Natural killer cell (primary cell): Measurements from ENCODE around the gene MOB4. TPM values are rescaled to one million over a fixed set of nuclear protein-coding genes. Genes with fewer than 3 reads are reported as not detected.
"Not testable (repeated sequence)": the region's sequence is repeated elsewhere in the genome, so short reads cannot be mapped to it uniquely, and the experiment has no call there.

Experiments used
- ATAC-seq, 3 donors: fragments of 150-1000 bp in 2 of 3; fragments of 200-7000 bp in 1 of 3; cut with Tn5 transposase; 1 replicate in 1 of 3; 2 replicates in 2 of 3; pipeline ENCODE4 v1.10.0; 2021; ENCODE audit warnings: mild to moderate bottlenecking in 2 of 3, moderate library complexity in 2 of 3
- DNase-seq, 2 donors: peaks; one replicate each; pipeline versions ENCODE4 v3.0.0 to v3.0.0-alpha.2; 2013 to 2021; ENCODE audit warnings: mixed read lengths in 1 of 2
- H3K27ac ChIP-seq: one replicate; pipeline ENCODE4 v1.5.1; 2013; ENCODE audit warnings: mild to moderate bottlenecking, low read length
- H3K27me3 ChIP-seq: one replicate; pipeline ENCODE4 v1.6.1; 2013; ENCODE audit warnings: low read length; ENCODE audit not compliant: control insufficient read depth, insufficient read depth
- H3K36me3 ChIP-seq: one replicate; pipeline ENCODE4 v1.6.1; 2013; ENCODE audit warnings: low read length; ENCODE audit not compliant: control insufficient read depth, insufficient read depth
- H3K4me1 ChIP-seq: one replicate; pipeline ENCODE4 v1.6.1; 2013; ENCODE audit warnings: low read length; ENCODE audit not compliant: control insufficient read depth, insufficient read depth
- H3K4me3 ChIP-seq: one replicate; pipeline ENCODE4 v1.5.1; 2013; ENCODE audit warnings: low read length
- H3K9me3 ChIP-seq: one replicate; pipeline ENCODE4 v1.6.1; 2013; ENCODE audit warnings: low read length; ENCODE audit not compliant: control insufficient read depth, insufficient read depth
- H3K27ac Mint-ChIP-seq, 2 donors: one replicate each; pipeline ENCODE4 v1.8.0; 2022; ENCODE audit warnings: mild to moderate bottlenecking in 2 of 2, mixed read lengths in 2 of 2, moderate library complexity in 1 of 2
- H3K27me3 Mint-ChIP-seq, 2 donors: one replicate each; pipeline ENCODE4 v1.8.0; 2022; ENCODE audit warnings: low read depth in 2 of 2, mixed read lengths in 2 of 2
- H3K36me3 Mint-ChIP-seq: one replicate; pipeline ENCODE4 v1.8.0; 2022; ENCODE audit warnings: mixed read lengths
- H3K4me1 Mint-ChIP-seq, 2 donors: one replicate each; pipeline ENCODE4 v1.8.0; 2022; ENCODE audit warnings: mixed read lengths in 2 of 2
- H3K4me3 Mint-ChIP-seq: one replicate; pipeline ENCODE4 v1.8.0; 2022; ENCODE audit warnings: mild to moderate bottlenecking, moderate library complexity, mixed read lengths
- H3K9me3 Mint-ChIP-seq, 2 donors: one replicate each; pipeline ENCODE4 v1.8.0; 2022; ENCODE audit warnings: mixed read lengths in 2 of 2
- WGBS: methylation state at CpG from one replicate; pipeline ENCODE4 v1.1.7; 2013; ENCODE audit warnings: missing lambda C conversion rate; ENCODE audit not compliant: insufficient coverage; 5-methylcytosine and 5-hydroxymethylcytosine counted together
- intact Hi-C: fragments of 100-400 bp; cut with micrococcal nuclease; formaldehyde crosslinking; loops from one replicate; pipeline ENCODE4 v1.14.2; 2022
- total RNA-seq, 4 donors: library from RNA; stranded (reverse); fragments of 120-200 nt in 1 of 4; gene quantifications; one replicate each; pipeline versions ENCODE4 v1.2.3 to v1.2.4, GENCODE V29; 2013 to 2022
- TF ChIP-seq, protein P1 (sequence below): fragments of 200-600 bp; IDR thresholded peaks from one replicate; pipeline ENCODE4 v1.8.0; 2022; ENCODE audit warnings: antibody characterized with exemption

MOB4 gene
- total RNA-seq, 3 donors from 2014 or later (not counting 1 experiment from before 2014, with no cell fraction given) = 27.1 to 40.0 (median 34.9) TPM

DNA sequence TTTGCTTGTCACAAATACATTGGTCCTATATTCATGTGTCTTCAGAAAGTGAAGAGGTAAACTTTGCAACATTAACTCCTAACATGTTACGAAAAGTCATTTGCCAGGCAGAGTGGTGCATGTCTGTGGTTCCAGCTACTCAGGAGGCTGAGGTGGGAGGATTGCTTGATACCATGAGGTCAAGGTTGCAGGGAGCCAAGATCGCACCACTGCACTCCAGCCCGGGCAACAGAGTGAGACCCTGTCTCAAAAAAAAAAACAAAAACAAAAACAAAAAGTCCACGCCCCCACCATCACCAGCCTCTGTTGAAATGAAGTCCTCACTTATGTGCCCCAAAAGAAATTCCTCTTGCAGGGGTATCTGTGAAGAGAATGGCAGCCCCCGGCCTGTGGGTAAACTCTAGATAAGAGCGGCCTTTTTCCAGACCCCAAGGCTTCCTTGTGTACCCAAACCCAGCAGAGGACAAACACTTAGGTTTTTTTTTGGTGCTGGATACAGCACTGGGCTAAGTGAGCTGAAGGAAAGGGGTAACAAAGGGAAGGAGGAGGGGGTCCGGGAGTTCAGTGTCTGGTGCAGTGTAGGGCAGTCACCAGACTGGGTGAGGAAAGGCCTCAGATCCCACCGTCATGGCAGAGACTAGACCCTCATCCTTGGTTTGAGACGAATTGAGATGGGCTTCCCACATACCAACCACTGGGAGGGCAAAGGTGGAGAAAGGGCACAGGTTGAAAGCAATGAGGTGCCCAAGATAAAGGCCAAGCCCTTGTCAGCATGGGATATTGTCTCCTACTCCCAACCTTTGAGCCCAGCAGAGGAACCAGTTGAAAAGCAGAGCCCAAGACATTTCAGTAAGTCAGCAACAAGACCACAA lies 35.5 kb upstream of the MOB4 start:
- TF ChIP-seq, protein P1, sequence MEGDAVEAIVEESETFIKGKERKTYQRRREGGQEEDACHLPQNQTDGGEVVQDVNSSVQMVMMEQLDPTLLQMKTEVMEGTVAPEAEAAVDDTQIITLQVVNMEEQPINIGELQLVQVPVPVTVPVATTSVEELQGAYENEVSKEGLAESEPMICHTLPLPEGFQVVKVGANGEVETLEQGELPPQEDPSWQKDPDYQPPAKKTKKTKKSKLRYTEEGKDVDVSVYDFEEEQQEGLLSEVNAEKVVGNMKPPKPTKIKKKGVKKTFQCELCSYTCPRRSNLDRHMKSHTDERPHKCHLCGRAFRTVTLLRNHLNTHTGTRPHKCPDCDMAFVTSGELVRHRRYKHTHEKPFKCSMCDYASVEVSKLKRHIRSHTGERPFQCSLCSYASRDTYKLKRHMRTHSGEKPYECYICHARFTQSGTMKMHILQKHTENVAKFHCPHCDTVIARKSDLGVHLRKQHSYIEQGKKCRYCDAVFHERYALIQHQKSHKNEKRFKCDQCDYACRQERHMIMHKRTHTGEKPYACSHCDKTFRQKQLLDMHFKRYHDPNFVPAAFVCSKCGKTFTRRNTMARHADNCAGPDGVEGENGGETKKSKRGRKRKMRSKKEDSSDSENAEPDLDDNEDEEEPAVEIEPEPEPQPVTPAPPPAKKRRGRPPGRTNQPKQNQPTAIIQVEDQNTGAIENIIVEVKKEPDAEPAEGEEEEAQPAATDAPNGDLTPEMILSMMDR = no peak
- H3K4me1 ChIP-seq = no peaks in the 10 kb centered on the region
- H3K4me3 ChIP-seq = no peak overlapping the region
- intact Hi-C loops = no loop called here
- no peaks in the 10 kb centered on the region for H3K27me3 ChIP-seq
- Mint-ChIP-seq H3K27ac (peak overlapping the region in 1 of 2 donors; percentile 8), H3K36me3 (peaks cover 11% of the 10 kb centered on the region), H3K4me1 (peaks cover 0 to 9% of the 10 kb centered on the region in 2 donors), H3K27me3 (no peaks in the 10 kb centered on the region), H3K9me3 (no peaks in the 10 kb centered on the region), H3K4me3 (no peak overlapping the region)
- peak in 1 of 3 donors; percentile 12 for ATAC-seq
- H3K36me3 ChIP-seq = peaks cover 40% of the 10 kb centered on the region
- no peak for DNase-seq
- no peak overlapping the region for H3K27ac ChIP-seq
- 97% methylated on average over 9 of the region's 9 CpGs for WGBS
- peaks cover 8% of the 10 kb centered on the region for H3K9me3 ChIP-seq

DNA sequence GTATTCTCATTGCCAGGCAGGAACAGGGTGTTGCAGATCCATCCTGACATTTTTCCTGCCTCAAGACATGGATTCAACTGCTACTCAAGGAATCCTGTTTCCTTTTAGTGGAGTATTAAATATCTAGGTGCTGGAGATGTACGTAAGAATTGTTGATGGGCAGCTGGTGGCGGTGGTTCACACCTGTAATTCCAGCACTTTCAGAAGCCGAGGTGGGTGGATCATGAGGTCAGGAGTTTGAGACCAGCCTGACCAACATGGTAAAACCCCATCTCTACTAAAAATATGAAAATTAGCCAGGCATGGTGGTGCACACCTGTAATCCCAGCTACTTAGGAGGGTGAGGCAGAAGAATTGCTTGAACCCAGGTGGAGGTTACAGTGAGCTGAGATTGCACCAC lies 31.6 kb upstream of the MOB4 start:
- H3K27me3 Mint-ChIP-seq, ATAC-seq, DNase-seq, H3K4me3 Mint-ChIP-seq, H3K4me1 Mint-ChIP-seq, H3K4me3 ChIP-seq, intact Hi-C loops, H3K36me3 Mint-ChIP-seq, H3K27ac ChIP-seq, H3K27me3 ChIP-seq, H3K9me3 ChIP-seq, H3K4me1 ChIP-seq, H3K9me3 Mint-ChIP-seq: not testable (repeated sequence)
- WGBS = 96% methylated on average over 3 of the region's 3 CpGs
- H3K36me3 ChIP-seq = peaks cover 39% of the 10 kb centered on the region
- peak overlapping the region in 1 of 2 donors; percentile 8 for H3K27ac Mint-ChIP-seq

DNA sequence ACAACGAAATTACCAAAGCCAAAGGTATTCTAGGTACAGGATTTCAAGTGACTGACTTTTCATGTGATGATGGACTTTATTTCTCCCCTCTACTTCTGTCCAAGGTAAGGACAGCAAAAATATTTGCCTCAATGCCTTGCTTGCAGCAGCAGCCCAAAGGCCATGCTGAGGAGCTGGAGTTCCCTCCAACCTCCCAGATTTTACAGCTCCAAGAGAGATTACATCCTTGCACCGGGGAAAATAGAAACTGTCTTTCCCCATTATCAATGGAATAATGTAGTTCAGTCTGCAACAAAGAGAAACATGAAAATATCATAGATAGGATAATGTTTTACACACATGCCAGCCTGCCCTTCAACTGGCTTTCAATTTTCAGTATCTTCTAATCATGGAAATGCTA lies 29.7 kb upstream of the MOB4 start:
- Mint-ChIP-seq H3K27me3 (no peaks in the 10 kb centered on the region), H3K9me3 (no peaks in the 10 kb centered on the region), H3K27ac (peak overlapping the region; percentile 6 to 61), H3K4me1 (no peaks in the 10 kb centered on the region), H3K4me3 (no peak overlapping the region), H3K36me3 (peaks cover 14% of the 10 kb centered on the region)
- H3K27me3 ChIP-seq = no peaks in the 10 kb centered on the region
- no peaks in the 10 kb centered on the region for H3K4me1 ChIP-seq
- TF ChIP-seq, protein P1 = no peak
- peaks cover 48% of the 10 kb centered on the region for H3K36me3 ChIP-seq
- 100% methylated on average over 1 of the region's 2 CpGs for WGBS
- no peak for DNase-seq
- no peak for ATAC-seq
- peaks cover 8% of the 10 kb centered on the region for H3K9me3 ChIP-seq
- intact Hi-C loops = no loop called here
- no peak overlapping the region for H3K27ac ChIP-seq
- no peak overlapping the region for H3K4me3 ChIP-seq

DNA sequence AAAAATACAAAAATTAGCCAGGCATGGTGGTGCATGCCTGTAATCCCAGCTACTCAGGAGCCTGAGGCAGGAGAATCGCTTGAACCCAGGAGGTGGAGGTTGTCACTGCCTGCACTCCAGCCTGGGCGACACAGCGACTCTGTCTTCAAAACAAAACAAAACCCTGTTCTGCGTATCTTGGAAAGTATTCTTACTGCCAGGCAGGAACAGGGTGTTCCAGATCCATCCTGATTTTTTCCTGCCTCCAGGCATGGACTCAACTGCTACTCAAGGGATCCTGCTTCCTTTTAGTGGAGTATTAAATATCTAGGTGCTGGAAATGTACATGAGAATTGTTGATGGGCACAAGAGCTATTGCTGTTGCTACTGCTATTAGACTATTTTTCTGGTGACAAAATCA lies 28.5 kb upstream of the MOB4 start:
- H3K9me3 Mint-ChIP-seq = no peaks in the 10 kb centered on the region
- intact Hi-C loops = no loop called here
- no peaks in the 10 kb centered on the region for H3K27me3 Mint-ChIP-seq
- H3K27ac Mint-ChIP-seq = peak overlapping the region in 1 of 2 donors; percentile 50
- no peaks in the 10 kb centered on the region for H3K4me1 ChIP-seq
- peaks cover 8% of the 10 kb centered on the region for H3K9me3 ChIP-seq
- H3K4me1 Mint-ChIP-seq = no peaks in the 10 kb centered on the region
- peaks cover 57% of the 10 kb centered on the region for H3K36me3 ChIP-seq
- ATAC-seq = no peak
- H3K27me3 ChIP-seq = no peaks in the 10 kb centered on the region
- TF ChIP-seq, protein P1 = no peak
- no peak for DNase-seq
- no peak overlapping the region for H3K27ac ChIP-seq
- H3K36me3 Mint-ChIP-seq = peaks cover 14% of the 10 kb centered on the region
- H3K4me3 ChIP-seq = no peak overlapping the region
- 100% methylated on average over 4 of the region's 4 CpGs for WGBS
- H3K4me3 Mint-ChIP-seq = no peak overlapping the region
